ENCODE measurements around the gene GLE1.

The GLE1 gene

GRCh38 chr9:128504485-128505413 is at the start of gene GLE1:
TSS of gene GLE1 (plus strand) at chr9:128504719. CDS start at chr9:128504806, 87 bp downstream.
- peak; percentile 79 for DNase-seq (ENCODE audit: low read depth, low spot score)

DNA sequence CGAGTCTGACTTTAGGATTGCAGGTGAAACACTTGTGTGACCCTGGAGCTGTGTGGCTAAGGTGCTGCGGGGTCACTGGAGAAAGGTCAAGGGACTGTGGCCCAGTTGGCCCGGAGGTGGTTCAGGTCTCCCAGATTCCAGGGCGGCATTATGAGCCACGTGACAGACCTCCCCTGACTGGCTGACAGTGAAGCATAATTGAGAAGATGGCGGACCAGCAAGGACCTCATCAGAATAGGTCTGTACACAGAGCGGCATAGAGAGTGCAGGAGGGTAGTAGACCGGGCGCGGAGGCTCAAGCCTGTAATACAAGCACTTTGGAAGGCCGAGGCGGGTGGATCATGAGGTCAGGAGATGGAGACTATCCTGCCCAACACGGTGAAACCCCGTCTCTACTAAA is 49.5 kb upstream of the GLE1 start:
- DNase-seq (ENCODE audit: low read depth, low spot score) = no peak

- DNase-seq (ENCODE audit: low read depth, low spot score) = peak; percentile 88
Observed at GRCh38 chr9:128455849-128456612, 48.5 kb upstream of the GLE1 start, which contains the start of gene ODF2. TSS of gene ODF2 (plus strand) at chr9:128456006. CDS start at chr9:128456092, 86 bp downstream.

- DNase-seq (ENCODE audit: low read depth, low spot score) = no peak
Observed at GRCh38 chr9:128456613-128457061, 47.9 kb upstream of the GLE1 start.

DNA sequence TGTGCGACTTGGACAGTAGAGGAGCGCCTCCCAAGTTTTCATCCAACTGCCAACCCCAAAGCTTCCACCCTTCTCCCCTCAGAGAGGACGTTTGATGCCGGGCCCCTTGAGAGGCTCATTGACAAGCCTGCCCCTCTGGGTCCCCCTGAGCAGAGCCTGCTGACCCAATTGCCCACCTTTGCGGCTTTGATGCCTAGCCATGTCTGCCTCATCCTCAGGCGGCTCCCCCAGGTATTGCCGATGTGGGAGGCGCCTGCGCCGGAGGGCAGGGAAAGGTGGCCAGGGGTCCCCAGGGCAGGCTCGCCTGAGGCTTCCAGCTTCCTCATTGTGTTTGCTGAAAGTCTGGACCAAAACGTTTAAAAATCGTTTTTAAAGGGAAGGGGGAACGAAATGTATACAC is 47.3 kb upstream of the GLE1 start:
- no peak for DNase-seq (ENCODE audit: low read depth, low spot score)

DNA sequence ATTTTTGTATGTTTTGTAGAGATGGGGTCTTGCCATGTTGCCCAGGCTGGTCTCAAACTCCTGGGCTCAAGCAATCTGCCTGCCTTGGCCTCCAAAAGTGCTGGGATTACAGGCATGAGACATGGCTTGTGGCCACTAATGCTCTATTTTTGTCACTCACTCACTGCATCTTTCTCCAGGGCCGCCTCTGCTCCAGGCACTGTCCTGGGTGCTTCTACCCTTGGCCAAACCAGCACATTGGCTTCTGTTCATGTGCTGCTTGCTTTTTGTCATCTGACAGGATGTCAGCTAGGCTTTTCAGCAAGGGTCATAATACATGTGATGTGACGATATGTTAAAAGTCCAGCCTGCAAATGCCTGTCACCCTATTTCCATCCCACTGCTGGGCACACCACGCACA is 45.5 kb upstream of the GLE1 start:
- DNase-seq (ENCODE audit: low read depth, low spot score) = no peak

DNA sequence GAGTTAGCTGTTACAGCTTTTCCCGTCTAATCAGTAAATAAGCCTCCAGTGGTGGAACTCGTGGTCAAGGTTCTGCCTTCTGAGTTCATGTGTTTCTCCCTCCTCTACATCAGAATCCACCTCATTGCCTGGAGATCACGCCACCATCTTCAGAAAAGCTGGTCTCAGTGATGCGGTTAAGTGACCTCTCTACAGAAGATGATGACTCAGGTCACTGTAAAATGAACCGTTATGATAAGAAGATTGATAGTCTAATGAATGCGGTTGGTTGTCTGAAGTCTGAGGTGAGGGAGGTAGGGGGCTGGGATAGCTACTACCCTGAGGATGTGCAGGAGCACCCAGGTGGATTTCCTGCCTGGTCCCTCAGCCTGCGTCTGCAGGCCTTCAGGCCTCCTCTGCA is 35.4 kb upstream of the GLE1 start:
- DNase-seq (ENCODE audit: low read depth, low spot score) = no peak

- DNase-seq (ENCODE audit: low read depth, low spot score) = no peak
Observed at GRCh38 chr9:128470560-128470959, 34.0 kb upstream of the GLE1 start.

DNA sequence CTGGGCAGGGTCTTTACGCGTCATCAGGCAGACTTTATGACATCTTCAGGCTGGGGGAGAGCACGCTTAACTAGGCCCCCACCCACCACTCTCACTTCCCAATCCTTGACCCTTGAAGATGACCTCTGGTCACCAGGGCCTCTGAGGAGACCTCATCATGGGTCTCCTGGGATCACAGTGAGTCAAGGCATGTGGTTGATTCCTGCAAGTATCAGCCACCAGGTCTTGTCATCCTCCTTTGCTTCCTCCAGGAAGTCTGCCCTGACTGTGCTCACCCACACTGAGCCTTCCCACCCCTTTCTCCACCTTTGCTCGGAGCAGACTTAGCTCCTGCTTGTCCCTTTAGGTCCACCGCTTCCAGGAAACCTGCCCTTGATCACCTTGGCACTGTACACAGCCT is 31.4 kb upstream of the GLE1 start:
- DNase-seq (ENCODE audit: low read depth, low spot score) = no peak

DNA sequence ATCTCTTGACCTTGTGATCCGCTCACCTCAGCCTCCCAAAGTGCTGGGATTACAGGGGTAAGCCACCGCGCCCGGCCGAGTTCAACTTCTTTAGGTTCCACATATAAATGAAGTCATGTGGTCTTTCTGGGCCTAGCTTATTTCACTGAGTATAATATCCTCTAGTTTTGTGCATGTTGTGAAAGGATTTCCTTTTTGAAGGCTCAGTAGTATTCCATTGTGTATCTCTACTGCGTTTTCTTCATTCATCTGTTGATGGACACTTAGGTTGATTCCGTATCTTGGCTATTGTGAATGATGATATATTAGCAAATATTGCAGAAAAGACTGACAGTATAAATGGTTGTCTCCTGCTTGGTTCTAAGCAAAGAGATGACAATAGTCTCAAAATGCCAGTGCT is 28.7 kb upstream of the GLE1 start:
- no peak for DNase-seq (ENCODE audit: low read depth, low spot score)

DNA sequence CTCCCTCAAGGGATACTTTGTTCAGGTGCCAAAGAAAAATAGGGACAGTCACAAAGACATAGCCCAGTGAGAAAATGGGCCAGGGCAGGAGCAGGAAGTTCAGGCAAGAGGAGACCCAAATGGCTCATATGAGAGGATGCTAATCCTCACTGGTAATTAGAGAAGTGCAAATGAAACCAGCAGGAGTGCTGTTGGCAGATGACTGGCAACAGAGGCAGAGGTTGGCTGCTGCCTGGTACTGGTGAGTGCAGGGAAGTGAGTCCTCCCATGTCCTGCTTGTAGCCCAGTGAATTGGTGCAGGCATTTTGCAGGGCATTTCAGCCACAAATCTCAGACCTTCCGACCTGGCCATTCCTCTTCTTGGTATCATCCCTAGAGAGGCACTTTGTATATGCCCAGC is 25.3 kb upstream of the GLE1 start:
- DNase-seq (ENCODE audit: low read depth, low spot score) = no peak

DNA sequence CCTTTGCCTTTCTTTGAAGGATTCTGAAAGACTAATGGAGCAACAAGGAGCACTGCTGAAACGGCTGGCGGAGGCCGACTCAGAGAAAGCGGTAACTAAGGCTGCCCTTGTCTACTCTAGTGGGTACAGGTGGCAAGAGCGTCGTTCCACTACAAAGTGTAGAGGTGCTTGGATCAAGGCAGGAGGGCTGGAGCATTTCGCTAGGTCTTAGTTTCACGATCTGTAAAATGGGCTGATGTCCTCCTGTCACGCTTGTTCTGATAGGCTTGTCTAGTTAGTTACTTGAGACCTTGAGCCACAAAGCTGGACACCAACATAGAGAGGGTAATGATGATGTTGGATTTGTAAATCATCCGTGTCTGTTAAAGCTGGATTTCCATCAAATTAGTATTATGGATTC is 23.0 kb upstream of the GLE1 start:
- no peak for DNase-seq (ENCODE audit: low read depth, low spot score)

DNA sequence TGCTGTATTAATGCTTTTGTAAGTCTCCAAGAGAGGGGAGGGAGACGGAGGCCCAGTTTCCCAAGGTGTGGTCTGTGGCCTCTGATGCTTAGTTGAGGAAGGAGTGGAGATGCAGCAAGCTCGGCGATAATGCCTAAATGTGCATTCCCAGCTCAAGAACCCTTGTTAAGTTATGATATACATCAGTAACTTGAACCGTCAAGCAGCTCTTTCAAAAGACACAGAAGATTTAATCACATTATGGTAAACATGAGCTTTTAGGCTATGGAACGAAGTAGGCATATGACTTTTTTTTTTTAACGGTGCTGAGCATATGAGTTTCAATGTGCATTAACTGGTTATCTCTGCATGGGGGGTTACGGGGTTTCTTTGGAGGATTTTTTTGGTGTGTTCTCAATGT is 22.3 kb upstream of the GLE1 start:
- DNase-seq (ENCODE audit: low read depth, low spot score) = no peak

DNA sequence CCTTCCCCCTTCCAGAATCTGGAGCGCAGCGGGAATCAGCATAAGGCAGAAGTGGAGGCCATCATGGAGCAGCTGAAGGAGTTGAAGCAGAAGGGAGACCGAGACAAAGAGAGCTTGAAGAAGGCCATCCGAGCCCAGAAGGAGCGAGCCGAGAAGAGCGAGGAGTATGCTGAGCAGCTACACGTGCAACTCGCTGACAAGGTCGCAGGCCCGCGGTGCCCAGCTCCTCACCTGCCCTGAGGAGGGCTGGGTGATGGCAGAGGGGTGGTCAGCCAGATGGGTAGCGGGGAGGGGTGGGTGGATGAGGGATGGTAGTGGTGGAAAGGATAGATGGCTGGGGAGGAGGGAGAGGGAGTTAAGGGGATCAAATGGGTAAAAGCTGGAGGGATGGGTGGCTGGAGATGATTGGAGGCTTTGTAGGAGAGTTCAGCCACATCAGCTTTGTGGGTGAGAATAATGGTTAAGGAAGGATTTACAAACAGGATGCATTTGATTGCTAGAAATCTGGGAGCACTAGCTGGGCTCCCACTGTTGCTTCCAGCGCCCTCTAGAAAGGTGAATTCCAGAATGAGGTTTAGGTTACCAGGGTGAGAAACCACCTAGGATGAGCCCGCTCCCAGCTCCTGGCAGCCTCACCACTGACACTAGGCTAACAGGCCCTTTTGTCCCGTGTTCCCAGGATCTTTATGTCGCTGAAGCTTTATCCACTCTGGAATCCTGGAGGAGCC is 19.7 kb upstream of the GLE1 start:
- no peak for DNase-seq (ENCODE audit: low read depth, low spot score)

DNA sequence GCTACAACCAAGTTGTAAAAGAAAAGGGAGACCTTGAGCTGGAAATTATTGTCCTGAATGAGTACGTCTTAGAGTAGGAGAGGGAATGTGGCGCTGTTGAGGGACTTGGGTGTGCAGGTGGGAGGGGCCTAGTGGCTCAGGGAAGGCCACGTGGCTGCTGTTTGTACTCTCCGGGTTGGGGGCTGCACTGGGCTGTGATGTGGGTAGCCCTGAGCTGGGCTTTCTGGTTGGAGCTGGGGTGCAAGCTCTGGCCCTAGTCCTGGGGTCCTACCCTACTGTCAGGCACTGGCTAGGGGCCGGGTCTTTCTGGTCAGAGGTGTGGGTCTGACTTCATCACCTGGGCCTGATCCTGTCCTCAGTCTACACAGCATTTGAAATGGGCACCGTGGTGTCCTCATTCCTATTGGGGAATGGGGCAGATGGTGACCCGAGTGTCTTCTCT is 19.1 kb upstream of the GLE1 start:
- DNase-seq (ENCODE audit: low read depth, low spot score) = no peak

- no peak for DNase-seq (ENCODE audit: low read depth, low spot score)
Observed at GRCh38 chr9:128486201-128486600, 18.3 kb upstream of the GLE1 start.

GRCh38 chr9:128493424-128493823 is 11.1 kb upstream of the GLE1 start:
- DNase-seq (ENCODE audit: low read depth, low spot score) = no peak

GRCh38 chr9:128494108-128494745 is 10.3 kb upstream of the GLE1 start:
- DNase-seq (ENCODE audit: low read depth, low spot score) = no peak

DNA sequence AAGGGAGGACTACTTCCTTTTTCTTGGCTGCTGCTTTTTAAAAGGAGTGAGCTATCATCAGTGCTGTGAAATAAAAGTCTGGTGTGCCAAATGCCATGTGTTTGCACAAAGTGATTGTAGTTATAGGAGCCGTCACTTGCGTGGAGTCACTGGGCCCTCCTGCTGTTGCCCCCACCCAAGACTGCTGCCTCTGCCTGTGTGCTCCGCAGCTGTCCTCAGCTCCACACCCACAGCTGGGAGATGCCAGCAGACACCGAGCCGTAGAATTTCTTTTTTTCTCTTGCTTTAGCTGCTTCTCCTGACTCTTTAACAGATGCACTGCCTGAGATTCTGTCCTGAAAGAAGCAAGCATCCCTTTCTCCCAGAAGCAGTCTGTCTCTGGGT is 9.8 kb upstream of the GLE1 start:
- no peak for DNase-seq (ENCODE audit: low read depth, low spot score)

DNA sequence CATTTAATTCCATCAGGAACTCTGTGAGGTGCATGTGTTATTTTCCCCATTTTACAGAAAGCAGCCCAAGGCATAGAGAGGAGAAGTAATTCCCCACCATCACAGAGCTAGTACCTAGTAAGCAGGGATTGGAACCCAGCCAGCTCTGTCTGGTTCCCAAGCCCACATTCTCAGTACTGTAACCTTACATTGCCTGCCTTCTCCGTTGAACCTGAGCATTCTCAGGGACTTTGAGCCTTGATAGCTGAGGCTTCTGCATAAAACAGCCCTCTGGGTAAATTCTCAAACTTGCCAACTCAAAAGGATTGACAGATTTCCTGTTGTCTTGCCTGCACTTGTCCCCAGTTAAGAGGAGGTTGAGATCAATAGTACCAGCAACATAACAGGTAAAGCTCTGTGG is 9.2 kb upstream of the GLE1 start:
- DNase-seq (ENCODE audit: low read depth, low spot score) = no peak

DNA sequence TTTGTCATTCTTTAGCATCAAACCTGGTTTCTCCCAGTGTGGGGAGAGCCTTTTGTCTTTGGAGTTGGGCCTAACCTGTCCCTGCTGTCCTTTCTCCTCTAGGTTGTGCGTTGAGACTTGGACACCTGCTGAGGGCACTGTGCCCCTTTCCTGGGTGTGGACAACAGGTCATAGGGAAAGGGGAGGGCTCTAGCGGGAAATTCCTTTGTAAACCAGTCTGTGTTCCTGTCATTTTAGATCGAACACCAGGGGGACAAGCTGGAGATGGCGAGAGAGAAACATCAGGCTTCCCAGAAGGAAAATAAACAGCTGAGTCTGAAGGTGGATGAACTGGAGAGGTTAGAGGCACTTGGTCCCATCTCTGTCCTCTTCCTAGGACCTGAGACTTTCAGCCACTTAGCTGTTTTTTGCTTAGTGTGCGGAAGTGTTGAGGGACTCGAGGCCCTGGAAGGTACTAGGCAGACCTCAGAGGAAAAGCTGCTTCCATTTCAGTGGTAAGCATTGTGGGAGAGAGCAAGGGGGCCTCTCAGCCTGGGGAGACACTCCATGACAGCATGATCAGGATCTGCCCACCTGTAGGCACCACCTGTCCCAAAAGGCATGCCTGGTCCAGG is 8.6 kb upstream of the GLE1 start:
- DNase-seq (ENCODE audit: low read depth, low spot score) = no peak

All from smooth muscle cell of the brain vasculature (primary cell).